Activated T-helper 2 cell treated with anti-CD3 and anti-CD28 coated beads, Interferon-gamma antibody, Interleukin-2, Interleukin-4, amounts not matched to agents 10 μg/mL and 5 μg/mL and 100 μg/mL, durations not matched to agents 14 hours and 24 hours and 36 hours (primary cell): ENCODE results near the gene MMP2. TPM values are rescaled to one million over a fixed set of nuclear protein-coding genes. Genes with fewer than 3 reads are reported as not detected.

Experiments
- DNase-seq: peaks from one replicate; pipeline ENCODE4 v3.0.0; 2021; ENCODE audit warnings: low spot score
- H3K27ac Mint-ChIP-seq: one replicate; pipeline ENCODE4 v1.8.0; 2021; ENCODE audit warnings: mixed read lengths
- H3K27me3 Mint-ChIP-seq: one replicate; pipeline ENCODE4 v1.8.0; 2021; ENCODE audit warnings: low read depth, mixed read lengths
- H3K36me3 Mint-ChIP-seq: one replicate; pipeline ENCODE4 v1.8.0; 2021; ENCODE audit warnings: low read depth, mixed read lengths
- H3K4me1 Mint-ChIP-seq: one replicate; pipeline ENCODE4 v1.8.0; 2021; ENCODE audit warnings: low read depth, mixed read lengths
- H3K4me3 Mint-ChIP-seq: one replicate; pipeline ENCODE4 v1.8.0; 2021; ENCODE audit warnings: low read depth, mild to moderate bottlenecking, moderate library complexity, mixed read lengths
- H3K9me3 Mint-ChIP-seq: one replicate; pipeline ENCODE4 v1.8.0; 2021; ENCODE audit warnings: mixed read lengths
- intact Hi-C: fragments of 100-400 bp; cut with micrococcal nuclease; formaldehyde crosslinking; loops from one replicate; pipeline ENCODE4 v1.15.1; 2023
- total RNA-seq: library from RNA; stranded (reverse); gene quantifications from 2 replicates; pipeline ENCODE4 v1.2.3, GENCODE V29; 2022

The MMP2 gene
- total RNA-seq: 0.11 and 0.34 TPM in 2 replicates

GRCh38 chr16:55478827-55479429 lies at the start of gene MMP2:
Gene MMP2, plus strand, starts transcription at chr16:55479198. Its CDS starts 282 bp downstream, at chr16:55479480.
- intact Hi-C loops: loop anchor here (10.0 kb wide), 1 partner anchor 716 kb away; the partner anchor contains the start of gene GNAO1
- Mint-ChIP-seq H3K27me3 (peaks cover 40% of the 10 kb centered on the region), H3K4me3 (peak within 1 kb of the TSS; percentile 54), H3K9me3 (no peaks in the 10 kb centered on the region), H3K36me3 (no peaks in the 10 kb centered on the region), H3K4me1 (peaks cover 3% of the 10 kb centered on the region), H3K27ac (no peak within 1 kb of the TSS)
- DNase-seq: no peak

GRCh38 chr16:55433030-55433429 lies 46.0 kb upstream of the MMP2 start:
- Mint-ChIP-seq H3K27ac (no peak overlapping the region), H3K36me3 (no peaks in the 10 kb centered on the region), H3K9me3 (no peaks in the 10 kb centered on the region), H3K27me3 (peaks cover 11% of the 10 kb centered on the region), H3K4me1 (no peaks in the 10 kb centered on the region), H3K4me3 (no peak overlapping the region)
- intact Hi-C loops: no loop called here
- DNase-seq: no peak

- Mint-ChIP-seq H3K36me3 (no peaks in the 10 kb centered on the region), H3K4me1 (no peaks in the 10 kb centered on the region), H3K27me3 (peaks cover 11% of the 10 kb centered on the region), H3K9me3 (no peaks in the 10 kb centered on the region), H3K27ac (no peak overlapping the region), H3K4me3 (no peak overlapping the region)
- intact Hi-C loops: no loop called here
- DNase-seq: no peak
Observed at GRCh38 chr16:55433535-55433934, 45.5 kb upstream of the MMP2 start.

GRCh38 chr16:55434000-55434399 lies 45.0 kb upstream of the MMP2 start:
- Mint-ChIP-seq H3K9me3 (no peaks in the 10 kb centered on the region), H3K27me3 (peaks cover 11% of the 10 kb centered on the region), H3K4me1 (no peaks in the 10 kb centered on the region), H3K27ac (no peak overlapping the region), H3K4me3 (no peak overlapping the region), H3K36me3 (no peaks in the 10 kb centered on the region)
- intact Hi-C loops: no loop called here
- DNase-seq: no peak

- no peak overlapping the region for H3K4me3 Mint-ChIP-seq
- intact Hi-C loops: no loop called here
- no peaks in the 10 kb centered on the region for H3K4me1 Mint-ChIP-seq
- peaks cover 20% of the 10 kb centered on the region for H3K27me3 Mint-ChIP-seq
- DNase-seq: no peak
- no peaks in the 10 kb centered on the region for H3K36me3 Mint-ChIP-seq
- H3K27ac Mint-ChIP-seq: no peak overlapping the region
- H3K9me3 Mint-ChIP-seq: no peaks in the 10 kb centered on the region
Observed at GRCh38 chr16:55435387-55435786, 43.6 kb upstream of the MMP2 start.

GRCh38 chr16:55436587-55436986 lies 42.4 kb upstream of the MMP2 start:
- Mint-ChIP-seq H3K36me3 (no peaks in the 10 kb centered on the region), H3K9me3 (no peaks in the 10 kb centered on the region), H3K4me1 (no peaks in the 10 kb centered on the region), H3K27ac (no peak overlapping the region), H3K27me3 (peaks cover 23% of the 10 kb centered on the region), H3K4me3 (no peak overlapping the region)
- no peak for DNase-seq
- intact Hi-C loops: no loop called here

- Mint-ChIP-seq H3K27me3 (peaks cover 23% of the 10 kb centered on the region), H3K9me3 (no peaks in the 10 kb centered on the region), H3K4me3 (no peak overlapping the region), H3K36me3 (no peaks in the 10 kb centered on the region), H3K4me1 (no peaks in the 10 kb centered on the region), H3K27ac (no peak overlapping the region)
- intact Hi-C loops: no loop called here
- DNase-seq: no peak
Observed at GRCh38 chr16:55437625-55438024, 41.4 kb upstream of the MMP2 start.

GRCh38 chr16:55438281-55438680 lies 40.7 kb upstream of the MMP2 start:
- intact Hi-C loops: no loop called here
- Mint-ChIP-seq H3K9me3 (no peaks in the 10 kb centered on the region), H3K4me3 (no peak overlapping the region), H3K27me3 (peaks cover 21% of the 10 kb centered on the region), H3K36me3 (no peaks in the 10 kb centered on the region), H3K4me1 (no peaks in the 10 kb centered on the region), H3K27ac (no peak overlapping the region)
- DNase-seq: no peak

- Mint-ChIP-seq H3K27ac (no peak overlapping the region), H3K9me3 (no peaks in the 10 kb centered on the region), H3K36me3 (no peaks in the 10 kb centered on the region), H3K4me3 (no peak overlapping the region), H3K4me1 (no peaks in the 10 kb centered on the region), H3K27me3 (peaks cover 15% of the 10 kb centered on the region)
- intact Hi-C loops: no loop called here
- DNase-seq: no peak
Observed at GRCh38 chr16:55439101-55439690, 39.8 kb upstream of the MMP2 start.

GRCh38 chr16:55443434-55444346 lies 35.3 kb upstream of the MMP2 start:
- no peaks in the 10 kb centered on the region for H3K4me1 Mint-ChIP-seq

GRCh38 chr16:55444754-55445485 lies 34.1 kb upstream of the MMP2 start:
- DNase-seq: no peak
- H3K36me3 Mint-ChIP-seq: no peaks in the 10 kb centered on the region
- H3K9me3 Mint-ChIP-seq: no peaks in the 10 kb centered on the region
- no peak overlapping the region for H3K27ac Mint-ChIP-seq
- H3K4me1 Mint-ChIP-seq: no peaks in the 10 kb centered on the region
- peaks cover 7% of the 10 kb centered on the region for H3K27me3 Mint-ChIP-seq
- intact Hi-C loops: no loop called here
- H3K4me3 Mint-ChIP-seq: no peak overlapping the region

More at GRCh38 chr16:55443434-55444346, 35.3 kb upstream of the MMP2 start:
- intact Hi-C loops: no loop called here
- Mint-ChIP-seq H3K27ac (no peak overlapping the region), H3K4me3 (no peak overlapping the region), H3K27me3 (peaks cover 12% of the 10 kb centered on the region), H3K36me3 (no peaks in the 10 kb centered on the region), H3K9me3 (no peaks in the 10 kb centered on the region)
- DNase-seq: no peak

GRCh38 chr16:55447231-55447630 lies 31.8 kb upstream of the MMP2 start:
- intact Hi-C loops: no loop called here
- Mint-ChIP-seq H3K36me3 (no peaks in the 10 kb centered on the region), H3K27me3 (no peaks in the 10 kb centered on the region), H3K4me3 (no peak overlapping the region), H3K27ac (no peak overlapping the region), H3K4me1 (no peaks in the 10 kb centered on the region), H3K9me3 (no peaks in the 10 kb centered on the region)
- no peak for DNase-seq
